ENCODE data around the gene SLC52A1.

The SLC52A1 gene

GRCh38 chr17:5068236-5068635 lies 33.0 kb upstream of the SLC52A1 start:
- H3K36me3 ChIP-seq (ENCODE audit: control insufficient read depth, low read length), result no peaks in the 10 kb centered on the region
- H3F3A ChIP-seq (ENCODE audit: control insufficient read depth, insufficient read depth), result no peaks in the 10 kb centered on the region
- no peak overlapping the region for H3K4me3 ChIP-seq (ENCODE audit: low read length)
- no peak for TF ChIP-seq CTCF (IDR thresholded peaks at IDR 0.05; ENCODE audit: low read depth, low read length, poor library complexity, severe bottlenecking)
- no peak for TF ChIP-seq EZH2phosphoT487 (IDR thresholded peaks at IDR 0.05; ENCODE audit: borderline replicate concordance, low read length)
- no peaks in the 10 kb centered on the region for H3K4me1 ChIP-seq (ENCODE audit: control insufficient read depth, low read length)
- H3K4me2 ChIP-seq (ENCODE audit: low read length), result no peak overlapping the region
- H3K9me2 ChIP-seq (replicated peaks; ENCODE audit: control insufficient read depth, low read length), result no peaks in the 10 kb centered on the region
- no peak overlapping the region for H3K27ac ChIP-seq (ENCODE audit: low read depth, low read length)
- H3K9me3 ChIP-seq (ENCODE audit: control insufficient read depth, insufficient read depth, low read length), result no peaks in the 10 kb centered on the region
- no peaks in the 10 kb centered on the region for H3K27me3 ChIP-seq (ENCODE audit: control insufficient read depth, low read length)
- no peaks in the 10 kb centered on the region for H4K20me1 ChIP-seq (ENCODE audit: control insufficient read depth, insufficient read depth, low read depth, low read length)
- no peaks in the 10 kb centered on the region for H3K79me2 ChIP-seq (ENCODE audit: control insufficient read depth, low read length)

- Histone ChIP-seq H3K9me2 (replicated peaks; ENCODE audit: control insufficient read depth, low read length) (no peaks in the 10 kb centered on the region), H3K36me3 (ENCODE audit: control insufficient read depth, low read length) (no peaks in the 10 kb centered on the region), H3K4me1 (ENCODE audit: control insufficient read depth, low read length) (peaks cover 8% of the 10 kb centered on the region), H3K9me3 (ENCODE audit: control insufficient read depth, insufficient read depth, low read length) (no peaks in the 10 kb centered on the region), H3K79me2 (ENCODE audit: control insufficient read depth, low read length) (no peaks in the 10 kb centered on the region), H3K27ac (ENCODE audit: low read depth, low read length) (no peak overlapping the region), H3K27me3 (ENCODE audit: control insufficient read depth, low read length) (no peaks in the 10 kb centered on the region), H3K4me3 (ENCODE audit: low read length) (no peak overlapping the region), H4K20me1 (ENCODE audit: control insufficient read depth, insufficient read depth, low read depth, low read length) (no peaks in the 10 kb centered on the region), H3F3A (ENCODE audit: control insufficient read depth, insufficient read depth) (peaks cover 3% of the 10 kb centered on the region; the same call in 1 of the 2 replicates), H3K4me2 (ENCODE audit: low read length) (no peak overlapping the region)
- TF ChIP-seq EZH2phosphoT487 (IDR thresholded peaks at IDR 0.05; ENCODE audit: borderline replicate concordance, low read length) (no peak), CTCF (IDR thresholded peaks at IDR 0.05; ENCODE audit: low read depth, low read length, poor library complexity, severe bottlenecking) (no peak)
Observed at GRCh38 chr17:5065227-5065744, 30.1 kb upstream of the SLC52A1 start.

- H3K79me2 ChIP-seq (ENCODE audit: control insufficient read depth, low read length), result no peaks in the 10 kb centered on the region
- no peaks in the 10 kb centered on the region for H3K27me3 ChIP-seq (ENCODE audit: control insufficient read depth, low read length)
- TF ChIP-seq EZH2phosphoT487 (IDR thresholded peaks at IDR 0.05; ENCODE audit: borderline replicate concordance, low read length) (no peak), CTCF (IDR thresholded peaks at IDR 0.05; ENCODE audit: low read depth, low read length, poor library complexity, severe bottlenecking) (no peak)
- no peak overlapping the region for H3K4me3 ChIP-seq (ENCODE audit: low read length)
- H3K9me3 ChIP-seq (ENCODE audit: control insufficient read depth, insufficient read depth, low read length), result no peaks in the 10 kb centered on the region
- H3K4me1 ChIP-seq (ENCODE audit: control insufficient read depth, low read length), result peaks cover 22% of the 10 kb centered on the region
- no peaks in the 10 kb centered on the region for H3K9me2 ChIP-seq (replicated peaks; ENCODE audit: control insufficient read depth, low read length)
- no peaks in the 10 kb centered on the region for H3K36me3 ChIP-seq (ENCODE audit: control insufficient read depth, low read length)
- no peak overlapping the region for H3K27ac ChIP-seq (ENCODE audit: low read depth, low read length)
- no peaks in the 10 kb centered on the region for H4K20me1 ChIP-seq (ENCODE audit: control insufficient read depth, insufficient read depth, low read depth, low read length)
- no peak overlapping the region for H3K4me2 ChIP-seq (ENCODE audit: low read length)
- H3F3A ChIP-seq (ENCODE audit: control insufficient read depth, insufficient read depth), result no peaks in the 10 kb centered on the region; the same call in 1 of the 2 replicates
Observed at GRCh38 chr17:5055543-5055942, 20.3 kb upstream of the SLC52A1 start.
